Prostate gland (tissue), 2 donors: ENCODE data around the gene MEF2D. TPM values are rescaled to one million over a fixed set of nuclear protein-coding genes. Genes with fewer than 3 reads are reported as not detected.

Source experiments
- DNase-seq: peaks from one replicate; pipeline ENCODE4 v3.0.0-alpha.2; 2019; ENCODE audit warnings: low spot score
- H3K27ac ChIP-seq, 2 donors: fragments of 200-600 bp; sonication (generic); 2 replicates each; pipeline ENCODE4 v1.5.1; 2017 to 2019
- H3K27me3 ChIP-seq: fragments of 200-600 bp; sonication (generic); replicated peaks from 2 replicates; pipeline ENCODE4 v1.5.1; 2019; ENCODE audit not compliant: insufficient read depth
- H3K36me3 ChIP-seq, 2 donors: fragments of 200-600 bp; sonication (generic); 1 replicate in 1 of 2; 2 replicates in 1 of 2; pipeline versions ENCODE4 v1.5.1 to v1.8.1; 2017 to 2019
- H3K4me1 ChIP-seq: fragments of 200-600 bp; sonication (generic); replicated peaks from 2 replicates; pipeline ENCODE4 v1.5.1; 2019
- H3K4me3 ChIP-seq, 2 donors: fragments of 200-600 bp; sonication (generic); 2 replicates each; pipeline ENCODE4 v1.5.1; 2017 to 2019
- H3K9me3 ChIP-seq: fragments of 200-600 bp; sonication (generic); 2 replicates; pipeline ENCODE4 v1.5.1; 2017
- CTCF ChIP-seq, 4 experiments: fragments of 200-600 bp in 2 of 4; fragments of 450-650 bp in 2 of 4; sonication (generic) in 2 of 4; IDR thresholded peaks; 1 replicate in 3 of 4; 2 replicates in 1 of 4; pipeline ENCODE4 v1.5.1; 2016 to 2019; ENCODE audit warnings: antibody characterized with exemption in 4 of 4, mild to moderate bottlenecking in 2 of 4, moderate library complexity in 2 of 4
- POLR2A ChIP-seq: fragments of 450-650 bp; IDR thresholded peaks from one replicate; pipeline ENCODE4 v1.6.1; 2016; ENCODE audit warnings: antibody characterized with exemption, mild to moderate bottlenecking
- POLR2AphosphoS5 ChIP-seq: sonication (generic); formaldehyde crosslinking; IDR thresholded peaks from one replicate; pipeline ENCODE4 v1.6.1; 2017; ENCODE audit warnings: antibody characterized with exemption
- WGBS: methylation state at CpG from one replicate; pipeline ENCODE4 v1.1.5; 2018; 5-methylcytosine and 5-hydroxymethylcytosine counted together
- intact Hi-C: fragments of 100-400 bp; cut with DNase I; formaldehyde crosslinking; loops from one replicate; pipeline ENCODE4 v1.14.2; 2022
- total RNA-seq, 2 donors: library from RNA; depleted of rRNA; stranded (reverse); fragments of >200 nt; gene quantifications; one replicate each; pipeline ENCODE4 v1.1.0, GENCODE V29; 2016

The MEF2D gene
- total RNA-seq: 100 to 1,000 TPM in 1 of 2 donors, 10 to 100 TPM in 1; 52.1 to 128 TPM

GRCh38 chr1:156500543-156500792 lies at the start of gene MEF2D:
TSS of gene MEF2D (minus strand) at chr1:156500775. CDS start at chr1:156483292, 17,483 bp downstream.
- H3K4me1 ChIP-seq: peaks cover 29% of the 10 kb centered on the region
- no peaks in the 10 kb centered on the region for H3K9me3 ChIP-seq
- 0% methylated on average over 2 of the region's 27 CpGs for WGBS
- no peaks in the 10 kb centered on the region for H3K36me3 ChIP-seq
- DNase-seq: no peak
- TF ChIP-seq POLR2A (peak; percentile 80), POLR2AphosphoS5 (no peak)
- intact Hi-C loops: loop anchor here (1.0 to 2.0 kb wide), 2 partner anchors 39 to 44 kb away; no protein-coding TSS in a partner anchor
- H3K27ac ChIP-seq: peak within 1 kb of the TSS; percentile 99 to 100
- H3K4me3 ChIP-seq: peak within 1 kb of the TSS; percentile 87 to 88
- H3K27me3 ChIP-seq: no peaks in the 10 kb centered on the region

GRCh38 chr1:156550346-156550745 lies 49.8 kb upstream of the MEF2D start:
- Histone ChIP-seq H3K27me3 (no peaks in the 10 kb centered on the region), H3K27ac (no peak overlapping the region), H3K4me1 (no peaks in the 10 kb centered on the region), H3K9me3 (no peaks in the 10 kb centered on the region), H3K4me3 (no peak overlapping the region), H3K36me3 (no peaks in the 10 kb centered on the region)
- TF ChIP-seq POLR2A (no peak), POLR2AphosphoS5 (no peak), CTCF (IDR thresholded peaks at IDR 0.05) (no peak)
- WGBS: 72% methylated on average over 5 of the region's 5 CpGs
- intact Hi-C loops: loop anchor here (5.0 kb wide), 1 partner anchor 38 kb away; no protein-coding TSS in a partner anchor
- no peak for DNase-seq

GRCh38 chr1:156549831-156550230 lies 49.3 kb upstream of the MEF2D start:
- Histone ChIP-seq H3K27ac (no peak overlapping the region), H3K9me3 (no peaks in the 10 kb centered on the region), H3K4me3 (no peak overlapping the region), H3K36me3 (no peaks in the 10 kb centered on the region), H3K4me1 (no peaks in the 10 kb centered on the region), H3K27me3 (no peaks in the 10 kb centered on the region)
- intact Hi-C loops: loop anchor here (5.0 kb wide), 1 partner anchor 38 kb away; no protein-coding TSS in a partner anchor
- TF ChIP-seq CTCF (IDR thresholded peaks at IDR 0.05) (no peak), POLR2AphosphoS5 (no peak), POLR2A (no peak)
- DNase-seq: no peak
- 65% methylated on average over 1 of the region's 1 CpG for WGBS

GRCh38 chr1:156549390-156549789 lies 48.8 kb upstream of the MEF2D start:
- Histone ChIP-seq H3K9me3 (no peaks in the 10 kb centered on the region), H3K27me3 (no peaks in the 10 kb centered on the region), H3K4me1 (no peaks in the 10 kb centered on the region), H3K4me3 (no peak overlapping the region), H3K27ac (no peak overlapping the region), H3K36me3 (no peaks in the 10 kb centered on the region)
- WGBS: 71% methylated on average over 2 of the region's 2 CpGs
- TF ChIP-seq CTCF (IDR thresholded peaks at IDR 0.05) (no peak), POLR2AphosphoS5 (no peak), POLR2A (no peak)
- DNase-seq: no peak
- intact Hi-C loops: no loop called here

- H3K4me3 ChIP-seq: no peak overlapping the region
- H3K4me1 ChIP-seq: no peaks in the 10 kb centered on the region
- no peak for TF ChIP-seq POLR2AphosphoS5
- no peak for TF ChIP-seq POLR2A
- no peak for TF ChIP-seq CTCF (IDR thresholded peaks at IDR 0.05)
- no peaks in the 10 kb centered on the region for H3K9me3 ChIP-seq
- H3K27ac ChIP-seq: no peak overlapping the region
- no peak for DNase-seq
- H3K36me3 ChIP-seq: no peaks in the 10 kb centered on the region
- 92% methylated on average over 9 of the region's 9 CpGs for WGBS
- H3K27me3 ChIP-seq: no peaks in the 10 kb centered on the region
- intact Hi-C loops: no loop called here
Observed at GRCh38 chr1:156547982-156548381, 47.4 kb upstream of the MEF2D start.
